HepG2 (cell line): ENCODE results near the gene KIF1C. TPM values are rescaled to one million over a fixed set of nuclear protein-coding genes. Genes with fewer than 3 reads are reported as not detected.

Experiments used
- ATAC-seq: fragments of 200-7000 bp; cut with Tn5 transposase; 3 replicates; pipeline ENCODE4 v1.9.1; 2020; ENCODE audit warnings: mild to moderate bottlenecking, moderate library complexity
- BruUV-seq: library from RNA; stranded (reverse); fragments of 400-500 nt; replicated peaks from 2 replicates; lab custom pipeline; 2021; lab: Mats Ljungman, UMichigan
- CTCF ChIA-PET: fragments of 300-600 bp; formaldehyde crosslinking; extraction: SDS; loops from one replicate; lab custom pipeline; 2021; ENCODE audit warnings: low total read pairs, inconsistent platforms, low intra/inter-chr PET ratio; lab: Yijun Ruan, JAX
- POLR2A ChIA-PET: fragments of 350-600 bp; sonication (Branson Sonifier 250); formaldehyde crosslinking; loops from one replicate; lab custom pipeline; 2020; ENCODE audit warnings: antibody characterized with exemption, inconsistent platforms; lab: Yijun Ruan, JAX
- DNase-seq: peaks from one replicate; pipeline ENCODE4 v3.0.0-alpha.2; 2015; ENCODE audit warnings: low spot score
- FAIRE-seq: peaks from 3 replicates; lab custom pipeline; 2011; peaks lifted over from hg19 to GRCh38; lab: Jason Lieb, UNC
- H2AFZ ChIP-seq: one replicate; pipeline ENCODE4 v1.6.1; 2011; ENCODE audit warnings: low read length, inconsistent platforms
- H3K27ac ChIP-seq: fragments of 300-600 bp; 3 replicates; pipeline ENCODE4 v1.8.0; 2011; ENCODE audit warnings: mixed run types, mild to moderate bottlenecking, mixed read lengths, low read length, inconsistent platforms; ENCODE audit not compliant: insufficient read depth; ENCODE audit errors: extremely low read length
- H3K27me3 ChIP-seq, 2 experiments: fragments of 200-600 bp in 1 of 2; 2 replicates in 1 of 2; 3 replicates in 1 of 2; pipeline versions ENCODE4 v1.6.0 to v1.8.0; 2011; ENCODE audit warnings: low read length in 2 of 2, mild to moderate bottlenecking in 2 of 2, moderate library complexity in 2 of 2, inconsistent platforms in 1 of 2; ENCODE audit not compliant: insufficient read depth in 2 of 2, control insufficient read depth in 1 of 2
- H3K36me3 ChIP-seq, 2 experiments: fragments of 200-600 bp in 1 of 2; replicated peaks in 1 of 2; 2 replicates in 1 of 2; 3 replicates in 1 of 2; pipeline versions ENCODE4 v1.5.1 to v1.8.0; 2011; ENCODE audit warnings: low read length in 2 of 2, inconsistent platforms in 1 of 2; ENCODE audit not compliant: insufficient read depth in 2 of 2, control insufficient read depth in 1 of 2
- H3K4me1 ChIP-seq: 2 replicates; pipeline ENCODE4 v1.5.1; 2012; ENCODE audit warnings: low read length, inconsistent platforms; ENCODE audit not compliant: insufficient read depth
- H3K4me2 ChIP-seq: 2 replicates; pipeline ENCODE4 v1.6.0; 2011; ENCODE audit warnings: low read depth, low read length, inconsistent platforms
- H3K4me3 ChIP-seq, 3 experiments: fragments of 200-600 bp in 1 of 3; sonication (generic), shearing (Covaris generic) in 1 of 3; replicated peaks in 1 of 3; 2 replicates each; pipeline ENCODE4 v1.5.1; 2011 to 2016; ENCODE audit warnings: low read length in 3 of 3, inconsistent platforms in 2 of 3, low read depth in 2 of 3, mild to moderate bottlenecking in 2 of 3, control low read depth in 1 of 3, mixed read lengths in 1 of 3; ENCODE audit not compliant: insufficient read depth in 1 of 3
- H3K79me2 ChIP-seq: one replicate; pipeline ENCODE4 v1.6.1; 2011; ENCODE audit warnings: low read length, inconsistent platforms; ENCODE audit not compliant: insufficient read depth
- H3K9ac ChIP-seq: 2 replicates; pipeline ENCODE4 v1.6.0; 2011; ENCODE audit warnings: mild to moderate bottlenecking, low read depth, low read length, inconsistent platforms; ENCODE audit not compliant: insufficient read depth
- H3K9me3 ChIP-seq: 2 replicates; pipeline ENCODE4 v1.5.1; 2012; ENCODE audit warnings: mild to moderate bottlenecking, low read length
- H4K20me1 ChIP-seq: 2 replicates; pipeline ENCODE4 v1.6.0; 2011; ENCODE audit warnings: inconsistent platforms, mild to moderate bottlenecking, low read length, moderate library complexity; ENCODE audit not compliant: insufficient read depth
- ELF1 ChIP-seq: sonication (generic); formaldehyde crosslinking; IDR thresholded peaks from 2 replicates; pipeline ENCODE4 v1.4.0; 2020; ENCODE audit warnings: missing genetic modification reagents
- HHEX ChIP-seq: IDR thresholded peaks from 2 replicates; pipeline ENCODE4 v1.6.1; 2016; ENCODE audit warnings: control low read depth
- HOXA5 ChIP-seq: sonication (generic); formaldehyde crosslinking; IDR thresholded peaks from 2 replicates; pipeline ENCODE4 v1.4.0; 2020; ENCODE audit warnings: missing genetic modification reagents
- KDM5B ChIP-seq: sonication (generic); formaldehyde crosslinking; IDR thresholded peaks from 2 replicates; pipeline ENCODE4 v1.4.0; 2020; ENCODE audit warnings: missing genetic modification reagents, mild to moderate bottlenecking, borderline replicate concordance
- KMT2A ChIP-seq: sonication (generic); formaldehyde crosslinking; IDR thresholded peaks from 2 replicates; pipeline ENCODE4 v1.4.0; 2020; ENCODE audit warnings: missing genetic modification reagents
- ZFP37 ChIP-seq: sonication (generic); formaldehyde crosslinking; IDR thresholded peaks from 2 replicates; pipeline ENCODE4 v1.4.0; 2020; ENCODE audit warnings: missing genetic modification reagents, borderline replicate concordance
- ZNF121 ChIP-seq: sonication (generic); formaldehyde crosslinking; IDR thresholded peaks from 2 replicates; pipeline ENCODE4 v1.5.0; 2020; ENCODE audit warnings: mild to moderate bottlenecking, missing genetic modification reagents
- ZNF251 ChIP-seq: sonication (generic); formaldehyde crosslinking; IDR thresholded peaks from 2 replicates; pipeline ENCODE4 v1.9.0; 2021; ENCODE audit warnings: mild to moderate bottlenecking, missing genetic modification reagents
- ZNF430 ChIP-seq: sonication (generic); formaldehyde crosslinking; IDR thresholded peaks from 2 replicates; pipeline ENCODE4 v1.9.0; 2021; ENCODE audit warnings: mild to moderate bottlenecking, missing genetic modification reagents
- whole genome bisulfite sequencing: methylation state at CpG from one replicate; pipeline ENCODE4 v1.1.6; 2017; ENCODE audit warnings: low lambda C conversion rate; 5-methylcytosine and 5-hydroxymethylcytosine counted together
- in situ Hi-C: cut with HindIII; loops from 2 replicates; pipeline ENCODE4 v1.10.0; 2017; ENCODE audit warnings: low pct_unique_long_range_greater_than_20kb; ENCODE audit not compliant: extremely low pct_ligation_motif_present
- intact Hi-C: fragments of 100-400 bp; cut with micrococcal nuclease; formaldehyde crosslinking; loops from one replicate; pipeline ENCODE4 v1.10.0; 2022; ENCODE audit not compliant: unreplicated experiment
- polyA plus RNA-seq, 8 experiments: library from polyadenylated mRNA; depleted of rRNA in 3 of 8; stranded (reverse) in 7 of 8; unstranded in 1 of 8; fragments of >200 nt; fragmentation: Illumina TruSeq in 4 of 8; extraction: Trizol in 4 of 8; gene quantifications; 2 replicates each; pipeline versions ENCODE4 v1.2.1 to v1.2.3, GENCODE V29; 2011 to 2016; ENCODE audit warnings: low read depth in 4 of 8, missing spikeins in 1 of 8, mixed read lengths in 1 of 8; ENCODE audit not compliant: insufficient read depth in 1 of 8
- total RNA-seq, 5 experiments: library from RNA; depleted of rRNA; stranded (reverse); fragments of >200 nt; fragmentation: Illumina TruSeq; extraction: Trizol; gene quantifications; 2 replicates each; pipeline ENCODE4 v1.2.3, GENCODE V29; 2016; ENCODE audit warnings: low read depth in 1 of 5
- TF ChIP-seq, protein P1 (sequence below): sonication (generic); formaldehyde crosslinking; IDR thresholded peaks from 2 replicates; pipeline ENCODE4 v1.5.0; 2020; ENCODE audit warnings: mild to moderate bottlenecking, missing genetic modification reagents, borderline replicate concordance
- TF ChIP-seq, protein P2 (sequence below): IDR thresholded peaks from 2 replicates; pipeline ENCODE4 v1.6.1; 2016; ENCODE audit warnings: mild to moderate bottlenecking
- TF ChIP-seq, protein P3 (sequence below): sonication (generic); formaldehyde crosslinking; IDR thresholded peaks from 2 replicates; pipeline ENCODE4 v1.8.0; 2022; ENCODE audit warnings: missing genetic modification reagents, mild to moderate bottlenecking, inconsistent platforms, borderline replicate concordance
- TF ChIP-seq, protein P4 (sequence below): sonication (generic); formaldehyde crosslinking; IDR thresholded peaks from 2 replicates; pipeline ENCODE4 v1.4.0; 2020; ENCODE audit warnings: mild to moderate bottlenecking, missing genetic modification reagents
- TF ChIP-seq, protein P5 (sequence below): sonication (generic); formaldehyde crosslinking; conservative IDR thresholded peaks from 2 replicates; pipeline ENCODE4 v1.4.0; 2020; ENCODE audit warnings: missing genetic modification reagents

Gene KIF1C
- total and polyA plus RNA-seq, 2 of the 13 experiments (the other 11 are each of a cell fraction or from before 2014, with no cell fraction given), result 70.0 to 104 TPM

DNA sequence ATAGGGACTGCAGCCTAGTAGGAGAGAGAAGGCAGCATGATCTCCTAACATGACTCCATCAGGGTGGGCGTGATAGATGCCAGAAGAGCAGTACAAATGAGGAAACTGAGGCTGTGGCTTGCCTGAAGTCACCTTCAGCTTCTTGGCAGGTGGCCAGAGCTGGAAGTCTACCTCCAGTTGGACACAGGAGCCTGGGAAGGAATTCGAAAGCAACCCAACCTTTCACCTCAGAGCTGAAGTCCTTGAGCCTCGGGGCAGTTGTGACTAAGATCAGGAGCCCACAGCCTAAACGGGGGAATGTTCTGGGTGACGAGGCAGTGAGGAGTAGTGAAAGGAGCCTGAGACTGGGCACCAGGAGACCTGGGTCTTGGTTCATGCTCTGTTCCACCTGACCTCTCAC lies 46.9 kb downstream of the KIF1C start:
- Histone ChIP-seq H3K4me2 (no peak overlapping the region), H3K36me3 (no peaks in the 10 kb centered on the region), H3K4me1 (peaks cover 27% of the 10 kb centered on the region), H3K27me3 (no peaks in the 10 kb centered on the region; a peak in 1 of 5 replicates), H4K20me1 (no peaks in the 10 kb centered on the region), H2AFZ (no peak overlapping the region), H3K4me3 (no peak overlapping the region)
- 0% methylated on average over 4 of the region's 5 CpGs for WGBS
- no TSS peak for BruUV-seq
- POLR2A ChIA-PET, result no interaction called here
- ATAC-seq (peak; percentile 48; the same call in 2 of the 3 replicates), FAIRE-seq (no peak), DNase-seq (no peak)
- in situ Hi-C loops, result no loop called here
- TF ChIP-seq ZNF430 (CRISPR knock-in tag), result no peak
- TF ChIP-seq KDM5B (CRISPR knock-in tag), result no peak
- no peak for TF ChIP-seq KMT2A (CRISPR knock-in tag)
- TF ChIP-seq, protein P1, sequence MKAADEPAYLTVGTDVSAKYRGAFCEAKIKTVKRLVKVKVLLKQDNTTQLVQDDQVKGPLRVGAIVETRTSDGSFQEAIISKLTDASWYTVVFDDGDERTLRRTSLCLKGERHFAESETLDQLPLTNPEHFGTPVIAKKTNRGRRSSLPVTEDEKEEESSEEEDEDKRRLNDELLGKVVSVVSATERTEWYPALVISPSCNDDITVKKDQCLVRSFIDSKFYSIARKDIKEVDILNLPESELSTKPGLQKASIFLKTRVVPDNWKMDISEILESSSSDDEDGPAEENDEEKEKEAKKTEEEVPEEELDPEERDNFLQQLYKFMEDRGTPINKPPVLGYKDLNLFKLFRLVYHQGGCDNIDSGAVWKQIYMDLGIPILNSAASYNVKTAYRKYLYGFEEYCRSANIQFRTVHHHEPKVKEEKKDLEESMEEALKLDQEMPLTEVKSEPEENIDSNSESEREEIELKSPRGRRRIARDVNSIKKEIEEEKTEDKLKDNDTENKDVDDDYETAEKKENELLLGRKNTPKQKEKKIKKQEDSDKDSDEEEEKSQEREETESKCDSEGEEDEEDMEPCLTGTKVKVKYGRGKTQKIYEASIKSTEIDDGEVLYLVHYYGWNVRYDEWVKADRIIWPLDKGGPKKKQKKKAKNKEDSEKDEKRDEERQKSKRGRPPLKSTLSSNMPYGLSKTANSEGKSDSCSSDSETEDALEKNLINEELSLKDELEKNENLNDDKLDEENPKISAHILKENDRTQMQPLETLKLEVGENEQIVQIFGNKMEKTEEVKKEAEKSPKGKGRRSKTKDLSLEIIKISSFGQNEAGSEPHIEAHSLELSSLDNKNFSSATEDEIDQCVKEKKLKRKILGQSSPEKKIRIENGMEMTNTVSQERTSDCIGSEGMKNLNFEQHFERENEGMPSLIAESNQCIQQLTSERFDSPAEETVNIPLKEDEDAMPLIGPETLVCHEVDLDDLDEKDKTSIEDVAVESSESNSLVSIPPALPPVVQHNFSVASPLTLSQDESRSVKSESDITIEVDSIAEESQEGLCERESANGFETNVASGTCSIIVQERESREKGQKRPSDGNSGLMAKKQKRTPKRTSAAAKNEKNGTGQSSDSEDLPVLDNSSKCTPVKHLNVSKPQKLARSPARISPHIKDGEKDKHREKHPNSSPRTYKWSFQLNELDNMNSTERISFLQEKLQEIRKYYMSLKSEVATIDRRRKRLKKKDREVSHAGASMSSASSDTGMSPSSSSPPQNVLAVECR (CRISPR knock-in tag), result no peak
- no peak for TF ChIP-seq HOXA5 (CRISPR knock-in tag)
- TF ChIP-seq ZNF121 (CRISPR knock-in tag), result no peak
- no peak for TF ChIP-seq ZFP37 (CRISPR knock-in tag)
- TF ChIP-seq, protein P2, sequence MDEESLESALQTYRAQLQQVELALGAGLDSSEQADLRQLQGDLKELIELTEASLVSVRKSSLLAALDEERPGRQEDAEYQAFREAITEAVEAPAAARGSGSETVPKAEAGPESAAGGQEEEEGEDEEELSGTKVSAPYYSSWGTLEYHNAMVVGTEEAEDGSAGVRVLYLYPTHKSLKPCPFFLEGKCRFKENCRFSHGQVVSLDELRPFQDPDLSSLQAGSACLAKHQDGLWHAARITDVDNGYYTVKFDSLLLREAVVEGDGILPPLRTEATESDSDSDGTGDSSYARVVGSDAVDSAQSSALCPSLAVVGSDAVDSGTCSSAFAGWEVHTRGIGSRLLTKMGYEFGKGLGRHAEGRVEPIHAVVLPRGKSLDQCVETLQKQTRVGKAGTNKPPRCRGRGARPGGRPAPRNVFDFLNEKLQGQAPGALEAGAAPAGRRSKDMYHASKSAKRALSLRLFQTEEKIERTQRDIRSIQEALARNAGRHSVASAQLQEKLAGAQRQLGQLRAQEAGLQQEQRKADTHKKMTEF (CRISPR knock-in tag), result no peak
- TF ChIP-seq ZNF251 (CRISPR knock-in tag), result no peak
- TF ChIP-seq, protein P3, sequence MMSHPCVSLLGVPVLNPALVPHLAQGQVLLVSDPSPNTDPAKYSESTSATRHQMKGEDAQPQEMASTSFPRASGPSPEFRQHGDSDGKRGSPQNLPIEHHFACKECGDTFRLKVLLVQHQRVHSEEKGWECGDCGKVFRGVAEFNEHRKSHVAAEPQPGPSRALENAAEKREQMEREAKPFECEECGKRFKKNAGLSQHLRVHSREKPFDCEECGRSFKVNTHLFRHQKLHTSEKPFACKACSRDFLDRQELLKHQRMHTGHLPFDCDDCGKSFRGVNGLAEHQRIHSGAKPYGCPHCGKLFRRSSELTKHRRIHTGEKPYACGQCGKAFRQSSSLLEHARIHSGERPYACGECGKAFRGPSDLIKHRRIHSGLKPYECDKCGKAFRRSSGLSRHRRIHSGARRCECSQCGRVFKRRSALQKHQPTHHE (CRISPR knock-in tag), result no peak
- TF ChIP-seq, protein P4, sequence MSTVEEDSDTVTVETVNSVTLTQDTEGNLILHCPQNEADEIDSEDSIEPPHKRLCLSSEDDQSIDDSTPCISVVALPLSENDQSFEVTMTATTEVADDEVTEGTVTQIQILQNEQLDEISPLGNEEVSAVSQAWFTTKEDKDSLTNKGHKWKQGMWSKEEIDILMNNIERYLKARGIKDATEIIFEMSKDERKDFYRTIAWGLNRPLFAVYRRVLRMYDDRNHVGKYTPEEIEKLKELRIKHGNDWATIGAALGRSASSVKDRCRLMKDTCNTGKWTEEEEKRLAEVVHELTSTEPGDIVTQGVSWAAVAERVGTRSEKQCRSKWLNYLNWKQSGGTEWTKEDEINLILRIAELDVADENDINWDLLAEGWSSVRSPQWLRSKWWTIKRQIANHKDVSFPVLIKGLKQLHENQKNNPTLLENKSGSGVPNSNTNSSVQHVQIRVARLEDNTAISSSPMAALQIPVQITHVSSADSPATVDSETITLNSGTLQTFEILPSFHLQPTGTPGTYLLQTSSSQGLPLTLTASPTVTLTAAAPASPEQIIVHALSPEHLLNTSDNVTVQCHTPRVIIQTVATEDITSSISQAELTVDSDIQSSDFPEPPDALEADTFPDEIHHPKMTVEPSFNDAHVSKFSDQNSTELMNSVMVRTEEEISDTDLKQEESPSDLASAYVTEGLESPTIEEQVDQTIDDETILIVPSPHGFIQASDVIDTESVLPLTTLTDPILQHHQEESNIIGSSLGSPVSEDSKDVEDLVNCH (CRISPR knock-in tag), result no peak
- TF ChIP-seq, protein P5, sequence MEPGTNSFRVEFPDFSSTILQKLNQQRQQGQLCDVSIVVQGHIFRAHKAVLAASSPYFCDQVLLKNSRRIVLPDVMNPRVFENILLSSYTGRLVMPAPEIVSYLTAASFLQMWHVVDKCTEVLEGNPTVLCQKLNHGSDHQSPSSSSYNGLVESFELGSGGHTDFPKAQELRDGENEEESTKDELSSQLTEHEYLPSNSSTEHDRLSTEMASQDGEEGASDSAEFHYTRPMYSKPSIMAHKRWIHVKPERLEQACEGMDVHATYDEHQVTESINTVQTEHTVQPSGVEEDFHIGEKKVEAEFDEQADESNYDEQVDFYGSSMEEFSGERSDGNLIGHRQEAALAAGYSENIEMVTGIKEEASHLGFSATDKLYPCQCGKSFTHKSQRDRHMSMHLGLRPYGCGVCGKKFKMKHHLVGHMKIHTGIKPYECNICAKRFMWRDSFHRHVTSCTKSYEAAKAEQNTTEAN (CRISPR knock-in tag), result no peak
- TF ChIP-seq ELF1 (CRISPR knock-in tag), result no peak
- TF ChIP-seq HHEX, result no peak
- TF ChIP-seq, all 625 proteins: peak for 0
- intact Hi-C loops, result no loop called here
- H3K9me3 ChIP-seq, result no peaks in the 10 kb centered on the region
- H3K79me2 ChIP-seq, result no peaks in the 10 kb centered on the region
- no peak overlapping the region for H3K27ac ChIP-seq
- CTCF ChIA-PET, result no interaction called here
- no peak overlapping the region for H3K9ac ChIP-seq
